NOMO-1 treated with DMSO at 0.1 percent for 48 hours (cell line): ENCODE data around the gene HNRNPU.

Experiments
- DNase-seq: peaks from one replicate; lab custom pipeline; 2025; ENCODE audit not compliant: unreplicated experiment; lab: John Stamatoyannopoulos, UW

Gene HNRNPU

DNA sequence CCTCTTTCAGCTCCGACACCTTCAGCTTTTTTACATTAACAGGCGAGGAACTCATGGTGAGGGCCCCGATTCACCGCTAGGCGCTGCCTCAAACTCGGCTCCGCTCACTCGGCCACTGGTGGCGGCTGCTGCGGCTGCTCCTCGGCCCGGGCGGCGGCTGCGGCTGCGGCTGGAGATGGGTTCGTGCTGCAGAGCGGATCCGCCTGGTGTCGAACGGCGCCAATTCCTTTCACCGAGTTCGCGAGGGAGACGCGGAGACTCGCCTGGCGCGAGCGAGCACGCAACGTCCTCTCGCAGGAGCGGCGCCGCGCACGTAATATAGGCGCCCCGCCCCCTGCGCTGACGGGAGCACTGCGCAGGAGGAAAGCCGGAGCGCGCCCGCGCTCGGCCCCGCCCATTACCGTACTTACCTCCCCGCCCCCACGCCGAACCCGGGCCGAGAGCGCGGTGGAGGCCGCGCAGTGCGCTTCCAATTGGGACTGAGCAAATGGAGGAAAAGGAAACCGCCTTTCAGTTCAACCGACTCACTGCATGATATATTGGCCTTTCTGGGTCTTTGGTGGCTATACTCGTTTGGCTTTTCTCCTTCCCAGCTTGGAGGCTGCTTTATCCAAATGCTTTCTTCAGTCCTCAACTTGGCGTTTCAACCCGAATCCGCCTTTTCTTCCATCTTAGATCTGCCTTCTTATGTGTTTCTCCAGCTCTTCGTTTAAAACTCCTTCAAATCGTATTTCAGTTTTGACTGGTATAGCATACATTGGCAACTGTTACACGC, at the start of gene HNRNPU:
Gene HNRNPU (minus strand): TSS at position 291 of the 775 bp plus-strand sequence. CDS start 236 bp downstream, at position 55.
- peak; percentile 95 for DNase-seq

- DNase-seq = no peak
Measured at GRCh38 chr1:244913806-244914205, 49.5 kb upstream of the HNRNPU start.

- no peak for DNase-seq
Measured at GRCh38 chr1:244904119-244904518, 39.8 kb upstream of the HNRNPU start.

- DNase-seq = no peak
Measured at GRCh38 chr1:244901400-244902015, 37.2 kb upstream of the HNRNPU start.

GRCh38 chr1:244897476-244898254, 33.3 kb upstream of the HNRNPU start:
- no peak for DNase-seq

- DNase-seq = no peak
Measured at GRCh38 chr1:244896550-244896949, 32.2 kb upstream of the HNRNPU start.

DNA sequence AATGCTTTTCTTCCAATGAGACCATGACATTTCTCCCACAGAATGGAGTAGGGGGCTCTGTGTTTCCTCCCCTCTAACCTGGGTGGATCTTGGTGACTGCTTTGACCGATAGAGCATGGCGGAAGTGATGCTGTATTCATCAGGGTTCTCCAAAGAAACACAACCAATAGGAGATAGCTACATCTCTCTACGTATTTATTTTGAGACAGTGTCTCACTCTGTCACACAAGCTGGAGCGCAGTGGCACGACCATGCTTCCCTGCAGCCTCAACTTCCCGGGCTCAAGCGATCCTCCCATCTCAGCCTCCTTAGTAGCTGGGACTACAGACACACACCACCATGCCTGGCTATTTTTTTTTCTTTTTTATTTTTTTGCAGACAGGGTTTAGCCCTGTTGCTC, 29.5 kb upstream of the HNRNPU start:
- no peak for DNase-seq

DNA sequence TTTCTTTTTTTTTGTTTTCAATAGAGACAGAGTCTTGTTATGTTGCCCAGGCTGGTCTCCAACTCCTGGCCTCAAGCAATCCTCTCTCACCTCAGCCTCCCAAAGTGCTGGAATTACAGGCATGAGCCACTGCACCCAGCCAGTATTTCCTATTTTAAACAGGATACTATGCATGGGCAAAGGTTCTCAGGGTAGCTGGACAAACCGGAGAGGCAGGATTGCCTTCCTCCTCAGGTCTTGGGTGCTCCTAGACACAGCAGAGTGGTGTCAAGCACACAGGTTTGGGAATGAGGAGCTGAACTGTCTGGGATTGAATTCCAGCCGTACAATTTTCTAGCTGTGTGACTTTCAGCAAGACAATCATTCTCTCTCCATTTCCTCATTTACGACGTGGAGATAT, 22.9 kb upstream of the HNRNPU start:
- no peak for DNase-seq

DNA sequence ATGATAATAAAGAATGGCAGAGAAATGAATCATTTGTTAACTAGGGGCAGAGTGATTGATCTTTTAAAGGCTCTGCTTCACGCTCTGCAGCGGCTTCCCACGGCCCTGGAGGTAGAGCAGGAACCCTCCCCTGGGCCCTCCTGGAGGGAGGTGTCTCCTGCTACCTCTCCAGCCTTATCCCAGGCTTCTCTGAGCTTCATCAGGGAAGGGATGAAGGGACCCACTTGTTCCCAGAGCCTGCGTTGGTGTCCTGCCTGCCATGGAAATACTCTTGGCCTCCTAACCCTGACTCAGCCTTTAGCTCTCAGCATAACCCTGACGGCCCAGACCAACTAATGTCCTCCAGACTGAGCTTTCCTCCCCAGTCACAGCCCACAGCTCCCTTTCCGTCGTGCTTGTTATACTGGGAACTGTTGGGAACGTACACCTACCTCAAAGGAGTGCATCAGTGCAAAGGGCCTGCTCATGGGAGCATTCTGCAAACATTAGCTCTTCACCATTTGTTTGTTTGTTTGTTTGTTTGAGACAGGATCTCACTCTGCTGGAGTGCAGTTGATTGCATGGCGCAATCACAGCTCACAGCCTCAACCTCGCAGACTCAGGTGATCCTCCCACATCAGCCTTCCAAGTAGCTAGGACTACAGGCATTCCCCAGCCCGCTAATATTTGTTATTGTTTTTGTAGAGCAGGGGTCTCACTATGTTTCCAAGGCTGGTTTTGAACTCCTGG, 17.4 kb upstream of the HNRNPU start:
- DNase-seq = no peak

GRCh38 chr1:244878681-244879080, 14.3 kb upstream of the HNRNPU start:
- no peak for DNase-seq

GRCh38 chr1:244876228-244876910, 12.0 kb upstream of the HNRNPU start:
- DNase-seq = no peak

- DNase-seq = no peak
Measured at GRCh38 chr1:244874974-244875579, 10.7 kb upstream of the HNRNPU start.

- no peak for DNase-seq
Measured at GRCh38 chr1:244869950-244870349, 5.6 kb upstream of the HNRNPU start.

DNA sequence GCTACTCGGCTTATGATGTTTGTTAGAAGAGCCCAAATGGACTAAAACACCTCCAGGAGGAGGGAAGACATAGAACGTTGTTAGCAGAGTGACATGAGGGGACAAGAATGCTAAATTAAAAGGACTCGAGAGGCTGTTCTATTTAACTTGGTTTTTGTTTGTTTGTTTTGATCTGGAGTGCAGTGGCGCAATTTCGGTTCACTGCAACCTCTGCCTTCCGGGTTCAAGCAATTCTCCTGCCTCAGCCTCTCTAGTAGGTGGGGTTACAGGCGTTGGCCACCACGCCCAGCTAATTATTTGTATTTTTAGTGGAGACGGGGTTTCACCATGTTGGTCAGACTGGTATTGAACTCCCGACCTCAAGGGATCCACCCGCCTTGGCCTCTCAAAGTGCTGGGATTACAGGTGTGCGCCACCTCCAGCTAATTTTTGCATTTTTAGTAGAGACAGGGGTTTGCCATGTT, 5.1 kb upstream of the HNRNPU start:
- DNase-seq = no peak

DNA sequence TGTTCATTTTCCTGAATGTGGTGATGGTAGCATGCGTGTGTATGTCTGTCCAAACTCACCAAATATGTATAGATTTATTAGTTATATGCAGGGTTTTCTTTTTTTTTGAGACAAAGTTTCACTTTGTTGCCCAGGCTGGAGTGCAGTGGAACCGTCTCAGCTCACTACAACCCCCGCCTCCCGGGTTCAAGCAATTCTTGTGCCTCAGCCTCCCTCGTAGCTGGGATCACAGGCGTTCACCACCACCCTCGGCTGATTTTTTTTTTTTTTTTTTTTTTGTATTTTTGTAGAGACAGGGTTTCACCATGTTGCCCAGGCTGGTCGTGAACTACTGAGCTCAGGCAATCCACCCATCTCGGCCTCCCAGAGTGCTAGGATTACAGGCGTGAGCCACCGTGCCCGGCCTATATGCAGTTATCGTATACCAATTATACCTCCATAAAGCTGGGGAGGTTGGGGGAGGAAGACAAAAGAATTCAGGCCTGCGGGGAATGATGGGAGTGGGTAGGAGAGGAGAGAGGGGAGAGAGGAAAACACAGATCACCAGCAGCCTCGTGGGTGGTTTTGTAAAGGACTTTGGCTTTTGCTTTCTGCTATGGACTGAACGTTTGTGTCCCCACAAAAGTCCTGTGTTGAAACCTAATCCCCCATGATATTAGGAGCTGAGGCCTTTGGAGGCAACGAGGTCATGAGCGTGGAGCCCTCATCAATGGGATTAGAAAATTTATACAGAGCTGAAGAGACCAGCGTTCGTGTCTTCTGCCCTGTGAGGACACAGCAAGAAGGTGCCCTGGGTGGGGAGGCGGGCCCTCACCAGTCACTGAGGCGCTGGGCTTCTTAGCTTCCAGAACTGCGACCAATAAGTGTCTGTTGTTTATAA, 4.4 kb upstream of the HNRNPU start:
- peak; percentile 42 for DNase-seq

GRCh38 chr1:244866355-244866754, 2.0 kb upstream of the HNRNPU start:
- no peak for DNase-seq

DNA sequence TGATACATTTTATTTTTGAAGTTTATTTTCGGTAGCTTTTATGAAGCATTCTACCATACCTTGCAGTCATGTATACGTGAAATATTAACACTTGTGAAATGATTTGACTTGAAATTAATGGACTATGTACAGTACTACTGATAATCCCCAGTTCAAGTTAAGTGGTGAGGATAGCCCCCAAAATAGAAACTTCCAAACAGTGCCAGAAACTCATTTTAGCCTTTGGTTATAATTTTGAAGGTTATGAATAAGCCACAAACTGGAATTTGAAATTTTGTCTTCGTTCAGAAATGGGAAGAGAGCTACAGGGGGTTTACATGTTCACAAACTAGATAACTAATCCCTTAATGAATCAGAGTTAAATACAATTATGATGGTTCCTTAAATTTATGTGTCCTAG, 1.5 kb upstream of the HNRNPU start:
- no peak for DNase-seq

- DNase-seq = peak; percentile 50
Measured at GRCh38 chr1:244865028-244865371, 657 bp upstream of the HNRNPU start.
